Heart left ventricle (tissue), 16 donors: Measurements from ENCODE around the gene GALNT18. TPM values are rescaled to one million over a fixed set of nuclear protein-coding genes. Genes with fewer than 3 reads are reported as not detected.

Source experiments
- ATAC-seq, 4 donors: fragments of 200-7000 bp; cut with Tn5 transposase; one replicate each; pipeline ENCODE4 v1.9.1; 2020 to 2022; ENCODE audit warnings: moderate library complexity in 4 of 4, mild to moderate bottlenecking in 3 of 4, moderate number of reproducible peaks in 1 of 4
- DNase-seq, 5 donors: peaks; one replicate each; pipeline ENCODE4 v3.0.0-alpha.2; 2020
- H3K27ac ChIP-seq, 12 donors: fragments of 200-600 bp; sonication (generic) in 4 of 12; one replicate each; pipeline versions ENCODE4 v1.5.0 to v1.8.0; 2016 to 2022; ENCODE audit warnings: mild to moderate bottlenecking in 2 of 12
- H3K27me3 ChIP-seq, 9 donors: fragments of 200-600 bp; sonication (generic) in 2 of 9; one replicate each; pipeline versions ENCODE4 v1.5.1 to v1.8.0; 2016 to 2022; ENCODE audit warnings: mild to moderate bottlenecking in 3 of 9
- H3K36me3 ChIP-seq, 9 donors: fragments of 200-600 bp; sonication (generic) in 2 of 9; one replicate each; pipeline versions ENCODE4 v1.5.0 to v1.8.0; 2018 to 2022; ENCODE audit warnings: mild to moderate bottlenecking in 2 of 9
- H3K4me1 ChIP-seq, 12 donors: fragments of 200-600 bp; sonication (generic) in 4 of 12; one replicate each; pipeline versions ENCODE4 v1.5.0 to v1.8.0; 2016 to 2022; ENCODE audit warnings: mild to moderate bottlenecking in 3 of 12
- H3K4me3 ChIP-seq, 12 donors: fragments of 200-600 bp; sonication (generic) in 4 of 12; one replicate each; pipeline versions ENCODE4 v1.5.0 to v1.8.0; 2017 to 2022; ENCODE audit warnings: mild to moderate bottlenecking in 9 of 12, moderate library complexity in 4 of 12
- H3K9me3 ChIP-seq, 12 donors: fragments of 200-600 bp; sonication (generic) in 4 of 12; one replicate each; pipeline versions ENCODE4 v1.5.0 to v1.8.0; 2016 to 2022; ENCODE audit warnings: mild to moderate bottlenecking in 1 of 12
- CTCF ChIP-seq, 12 donors: fragments of 200-600 bp; sonication (generic) in 4 of 12; IDR thresholded peaks; one replicate each; pipeline versions ENCODE4 v1.5.0 to v1.8.0; 2018 to 2022; ENCODE audit warnings: antibody characterized with exemption in 12 of 12, mild to moderate bottlenecking in 5 of 12
- POLR2A ChIP-seq, 2 donors: fragments of 450-650 bp; IDR thresholded peaks; one replicate each; pipeline ENCODE4 v1.6.1; 2017; ENCODE audit warnings: antibody characterized with exemption in 2 of 2, mild to moderate bottlenecking in 2 of 2, moderate library complexity in 2 of 2
- WGBS, 4 donors: extraction: QIAGEN DNeasy Blood & Tissue Kit in 2 of 4; methylation state at CpG; one replicate each; pipeline versions ENCODE4 v1.1.5 to v1.1.7; 2013 to 2018; 5-methylcytosine and 5-hydroxymethylcytosine counted together
- intact Hi-C, 10 donors: fragments of 100-400 bp; cut with DNase I; formaldehyde crosslinking; loops; one replicate each; pipeline versions ENCODE4 v1.11.1 to v1.14.2; 2022
- long read RNA-seq, 3 donors: library from polyadenylated mRNA; unstranded; transcript quantifications; one replicate each; pipeline ENCODE4 v2.0.0, GENCODE V29; 2020 to 2021
- polyA plus RNA-seq, 2 donors: library from polyadenylated mRNA; stranded (reverse); fragments of 200-250 nt; gene quantifications; one replicate each; pipeline ENCODE4 v1.2.3, GENCODE V29; 2013
- total RNA-seq, 9 donors: library from RNA; depleted of rRNA in 2 of 9; stranded (reverse); fragments of >200 nt in 2 of 9; fragmentation: NEBNext Ultra II Directional in 3 of 9; extraction: Animal tissue kit (Norgen Biotek cat#: 25700) in 3 of 9; gene quantifications; one replicate each; pipeline versions ENCODE4 v1.1.0 to v1.2.4, GENCODE V29; 2016 to 2023
- donor health status: ischemic (EF 13 %, LVEDD 7.1; RV severe dilation, severe dysfunction).
- donor health status: healthy with polysubstance abuse.
- donor health status: DM: no; HTN: yes; CAD: no.
- donor health status: DM: no; HTN: no; CAD: no.
- donor health status: ischemic (EF 25% LVEDD 6.9; RV normal size, moderate dysfunction).
- donor health status: ischemic (EF 25% LVEDD 5.7; RV mildly dilated, moderate dysfunction).
- donor health status: healthy.
- donor health status: DM: yes; HTN: yes; CAD: no.
- donor health status: ischemic (EF 35%, LVEDD 5.7; RV mildly dilated, moderate dysfunction).
- donor health status: nonischemic (EF 11% LVEDD 7.7; RV severe dilation, severe dysfunction).
- donor health status: DM: yes; HTN: yes; CAD: no.
- donor health status: PGD.
- donor health status: ischemic (EF 29% LVEDD 5.4; RV normal size, mild dysfunction).
- donor health status: nonischemic (EF 23%, LVEDD 6.1; RV moderate dilation, normal function).

The GALNT18 gene
- total RNA-seq (10 to 100 TPM; 10.5 to 31.8 (median 17.3) TPM), polyA plus RNA-seq (10 to 100 TPM in 1 of 2 donors, 1 to 10 TPM in 1; 9.0 to 29.4 TPM)
- long read RNA-seq, donor 1, transcript GALNT18-201 (11 exons, 2,504 nt): major isoform, 111 of 133 reads
- long read RNA-seq, donor 1, partial matches to known transcripts: 4 of 133 reads
- long read RNA-seq, donor 1, other reads (novel, unspliced or antisense): 18 of 133 reads
- long read RNA-seq, donor 2, transcript GALNT18-201 (11 exons, 2,504 nt): major isoform, 167 of 210 reads
- long read RNA-seq, donor 2, partial matches to known transcripts: 3 of 210 reads
- long read RNA-seq, donor 2, other reads (novel, unspliced or antisense): 40 of 210 reads
- long read RNA-seq, donor 3, transcript GALNT18-201 (11 exons, 2,504 nt): major isoform, 51 of 59 reads
- long read RNA-seq, donor 3, partial matches to known transcripts: 2 of 59 reads
- long read RNA-seq, donor 3, other reads (novel, unspliced or antisense): 6 of 59 reads

GRCh38 chr11:11621573-11622339 is at the start of gene GALNT18:
Gene GALNT18 (minus strand): TSS chr11:11622005.
- Histone ChIP-seq H3K4me3 (peak within 1 kb of the TSS; percentile 46 to 85 (median 73)), H3K4me1 (peaks cover 0 to 42% (median 12%) of the 10 kb centered on the region in 12 donors), H3K27me3 (peaks cover 0 to 26% (median 0%) of the 10 kb centered on the region in 9 donors), H3K9me3 (no peaks in the 10 kb centered on the region), H3K36me3 (no peaks in the 10 kb centered on the region), H3K27ac (peak within 1 kb of the TSS; percentile 62 to 86 (median 80))
- DNase-seq (peak; percentile 94 to 96 (median 95)), ATAC-seq (peak; percentile 93 to 97 (median 96))
- TF ChIP-seq POLR2A (IDR thresholded peaks at IDR 0.05) (peak in 1 of 2 donors; percentile 92), CTCF (IDR thresholded peaks at IDR 0.05) (peak; percentile 38 to 76 (median 54))
- WGBS, 4 donors: 0 to 1% (median 0%) methylated on average over 7 to 71 of the region's 71 CpGs
- intact Hi-C loops: loop anchor here (2.0 to 10.0 kb wide), 16 partner anchors 54 to 597 kb away; no protein-coding TSS in a partner anchor

- TF ChIP-seq POLR2A (IDR thresholded peaks at IDR 0.05) (no peak), CTCF (IDR thresholded peaks at IDR 0.05) (no peak)
- peak overlapping the region in 1 of 12 donors; percentile 50 for H3K27ac ChIP-seq
- no peak overlapping the region for H3K4me3 ChIP-seq
- intact Hi-C loops: no loop called here
- peaks cover 0 to 6% (median 0%) of the 10 kb centered on the region in 12 donors for H3K4me1 ChIP-seq
- peaks cover 0 to 5% (median 0%) of the 10 kb centered on the region in 12 donors for H3K9me3 ChIP-seq
- DNase-seq (no peak), ATAC-seq (peak; percentile 34 to 74 (median 54))
- WGBS, 4 donors: 31 to 44% (median 34%) methylated on average over 5 of the region's 5 CpGs
- peaks cover 0 to under 1% (median 0%) of the 10 kb centered on the region in 9 donors for H3K27me3 ChIP-seq
- no peaks in the 10 kb centered on the region for H3K36me3 ChIP-seq
Measured at GRCh38 chr11:11670574-11670973, 48.8 kb upstream of the GALNT18 start.

GRCh38 chr11:11669233-11669846 is 47.5 kb upstream of the GALNT18 start:
- Histone ChIP-seq H3K4me3 (no peak overlapping the region), H3K27ac (peak overlapping the region in 1 of 12 donors; percentile 50), H3K36me3 (no peaks in the 10 kb centered on the region), H3K4me1 (peaks cover 0 to 6% (median 0%) of the 10 kb centered on the region in 12 donors), H3K27me3 (peaks cover 0 to 9% (median 0%) of the 10 kb centered on the region in 9 donors), H3K9me3 (peaks cover 0 to 5% (median 0%) of the 10 kb centered on the region in 12 donors)
- DNase-seq (no peak), ATAC-seq (no peak)
- 45 to 71% (median 64%) methylated on average over 5 of the region's 5 CpGs for WGBS, 4 donors
- no peak for TF ChIP-seq POLR2A (IDR thresholded peaks at IDR 0.05)
- intact Hi-C loops: no loop called here

- Histone ChIP-seq H3K4me3 (no peak overlapping the region), H3K36me3 (no peaks in the 10 kb centered on the region), H3K4me1 (peaks cover 0 to 6% (median 0%) of the 10 kb centered on the region in 12 donors), H3K9me3 (peaks cover 0 to 5% (median 0%) of the 10 kb centered on the region in 12 donors), H3K27ac (peak overlapping the region in 1 of 12 donors; percentile 50), H3K27me3 (peaks cover 0 to 9% (median 0%) of the 10 kb centered on the region in 9 donors)
- ATAC-seq: no peak
- WGBS, 4 donors: 60 to 68% (median 64%) methylated on average over 5 of the region's 5 CpGs
- intact Hi-C loops: no loop called here
- no peak for TF ChIP-seq CTCF (IDR thresholded peaks at IDR 0.05)
- no peak for TF ChIP-seq POLR2A (IDR thresholded peaks at IDR 0.05)
- DNase-seq: no peak
Measured at GRCh38 chr11:11668781-11669180, 47.0 kb upstream of the GALNT18 start.
